AG08395 (cell line): ENCODE measurements around the gene TMEM239.
"Not testable (repeated sequence)": the region's sequence is repeated elsewhere in the genome, so short reads cannot be mapped to it uniquely, and the experiment has no call there.

Experiments used
- DNase-seq: peaks from one replicate; pipeline ENCODE4 v3.0.0; 2012; ENCODE audit warnings: mixed read lengths, low spot score

The TMEM239 gene

GRCh38 chr20:2816030-2816582 is at the start of gene TMEM239:
Gene TMEM239, plus strand, starts transcription at chr20:2816364. Its CDS starts 191 bp downstream, at chr20:2816555.
- DNase-seq: no peak

- DNase-seq: peak; percentile 79
Measured at GRCh38 chr20:2767768-2768631, 48.2 kb upstream of the TMEM239 start.

- DNase-seq: no peak
Measured at GRCh38 chr20:2768632-2769015, 47.5 kb upstream of the TMEM239 start.

- not testable (repeated sequence) for DNase-seq
Measured at GRCh38 chr20:2770091-2770490, 46.1 kb upstream of the TMEM239 start.

GRCh38 chr20:2771631-2772080 is 44.5 kb upstream of the TMEM239 start:
- no peak for DNase-seq

- DNase-seq: no peak
Measured at GRCh38 chr20:2773812-2774211, 42.4 kb upstream of the TMEM239 start.

- no peak for DNase-seq
Measured at GRCh38 chr20:2775139-2775538, 41.0 kb upstream of the TMEM239 start.

- DNase-seq: no peak
Measured at GRCh38 chr20:2778602-2779321, 37.4 kb upstream of the TMEM239 start.

- DNase-seq: no peak
Measured at GRCh38 chr20:2780948-2781347, 35.2 kb upstream of the TMEM239 start.

GRCh38 chr20:2783908-2784566 is 32.1 kb upstream of the TMEM239 start:
- no peak for DNase-seq

GRCh38 chr20:2793471-2793870 is 22.7 kb upstream of the TMEM239 start:
- no peak for DNase-seq

GRCh38 chr20:2794202-2794748 is 21.9 kb upstream of the TMEM239 start:
- DNase-seq: no peak

- no peak for DNase-seq
Measured at GRCh38 chr20:2794866-2795447, 21.2 kb upstream of the TMEM239 start.

GRCh38 chr20:2795451-2795850 is 20.7 kb upstream of the TMEM239 start:
- no peak for DNase-seq

- DNase-seq: no peak
Measured at GRCh38 chr20:2796011-2796660, 20.0 kb upstream of the TMEM239 start.

- DNase-seq: no peak
Measured at GRCh38 chr20:2797136-2797983, 18.8 kb upstream of the TMEM239 start.

- DNase-seq: no peak
Measured at GRCh38 chr20:2798095-2798805, 17.9 kb upstream of the TMEM239 start.

GRCh38 chr20:2798814-2799213 is 17.4 kb upstream of the TMEM239 start:
- no peak for DNase-seq

- no peak for DNase-seq
Measured at GRCh38 chr20:2799271-2799670, 16.9 kb upstream of the TMEM239 start.
